SK-N-SH treated with all-trans-retinoic acid at 6 μM for 48 hours (cell line): ENCODE data around the gene FHIT.

Experiments
- BACH2 ChIP-seq: fragments of 250-450 bp; sonication (Bioruptor Pico); IDR thresholded peaks from 2 replicates; pipeline ENCODE4 v1.9.0; 2021; ENCODE audit warnings: mild to moderate bottlenecking, borderline replicate concordance
- CSDC2 ChIP-seq: fragments of 250-450 bp; sonication (Bioruptor Pico); IDR thresholded peaks from 2 replicates; pipeline ENCODE4 v1.5.0; 2020; ENCODE audit warnings: mild to moderate bottlenecking, moderate library complexity
- OSR1 ChIP-seq: fragments of 250-450 bp; sonication (Bioruptor Pico); IDR thresholded peaks from 2 replicates; pipeline ENCODE4 v1.8.0; 2022; ENCODE audit warnings: moderate library complexity, mild to moderate bottlenecking, inconsistent platforms
- RARB ChIP-seq: fragments of 250-450 bp; sonication (Bioruptor Pico); IDR thresholded peaks from 2 replicates; pipeline ENCODE4 v1.8.0; 2021; ENCODE audit warnings: mild to moderate bottlenecking, moderate library complexity
- ZNF565 ChIP-seq: fragments of 450-650 bp; formaldehyde crosslinking; conservative IDR thresholded peaks from 2 replicates; pipeline ENCODE4 v1.5.0; 2020; ENCODE audit warnings: low read depth, mild to moderate bottlenecking, moderate library complexity
- ZNF8 ChIP-seq: fragments of 450-650 bp; formaldehyde crosslinking; IDR thresholded peaks from 2 replicates; pipeline ENCODE4 v1.5.0; 2020; ENCODE audit warnings: mild to moderate bottlenecking, moderate library complexity
- TF ChIP-seq, protein P1 (sequence below): fragments of 250-450 bp; sonication (Bioruptor Pico); IDR thresholded peaks from 2 replicates; pipeline ENCODE4 v1.5.0; 2020; ENCODE audit warnings: mild to moderate bottlenecking, moderate library complexity

DNA sequence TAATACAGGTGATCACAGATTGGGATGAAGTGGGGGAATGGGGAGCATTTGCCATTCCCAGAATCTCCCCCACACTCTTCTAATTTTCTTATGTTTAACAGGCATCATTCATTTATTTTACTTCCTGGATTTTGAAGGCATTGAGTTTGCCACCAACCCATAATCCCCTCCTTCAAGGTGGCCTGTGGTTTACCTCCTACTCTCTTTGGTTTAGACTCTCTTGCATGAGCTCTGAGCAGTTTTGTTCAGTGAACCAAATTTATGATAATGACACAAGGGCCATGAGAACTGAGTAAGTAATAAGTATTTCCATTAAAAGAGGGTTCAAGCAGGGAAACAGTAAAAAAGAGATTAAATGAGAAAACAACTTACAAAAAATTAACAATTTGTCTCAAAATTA is 1498.3 kb downstream of the FHIT start:
- TF ChIP-seq RARB (no peak), CSDC2 (CRISPR knock-in tag) (no peak), BACH2 (CRISPR knock-in tag) (no peak), OSR1 (no peak), ZNF565 (CRISPR knock-in tag) (no peak), ZNF8 (CRISPR knock-in tag) (no peak)
- TF ChIP-seq, protein P1, sequence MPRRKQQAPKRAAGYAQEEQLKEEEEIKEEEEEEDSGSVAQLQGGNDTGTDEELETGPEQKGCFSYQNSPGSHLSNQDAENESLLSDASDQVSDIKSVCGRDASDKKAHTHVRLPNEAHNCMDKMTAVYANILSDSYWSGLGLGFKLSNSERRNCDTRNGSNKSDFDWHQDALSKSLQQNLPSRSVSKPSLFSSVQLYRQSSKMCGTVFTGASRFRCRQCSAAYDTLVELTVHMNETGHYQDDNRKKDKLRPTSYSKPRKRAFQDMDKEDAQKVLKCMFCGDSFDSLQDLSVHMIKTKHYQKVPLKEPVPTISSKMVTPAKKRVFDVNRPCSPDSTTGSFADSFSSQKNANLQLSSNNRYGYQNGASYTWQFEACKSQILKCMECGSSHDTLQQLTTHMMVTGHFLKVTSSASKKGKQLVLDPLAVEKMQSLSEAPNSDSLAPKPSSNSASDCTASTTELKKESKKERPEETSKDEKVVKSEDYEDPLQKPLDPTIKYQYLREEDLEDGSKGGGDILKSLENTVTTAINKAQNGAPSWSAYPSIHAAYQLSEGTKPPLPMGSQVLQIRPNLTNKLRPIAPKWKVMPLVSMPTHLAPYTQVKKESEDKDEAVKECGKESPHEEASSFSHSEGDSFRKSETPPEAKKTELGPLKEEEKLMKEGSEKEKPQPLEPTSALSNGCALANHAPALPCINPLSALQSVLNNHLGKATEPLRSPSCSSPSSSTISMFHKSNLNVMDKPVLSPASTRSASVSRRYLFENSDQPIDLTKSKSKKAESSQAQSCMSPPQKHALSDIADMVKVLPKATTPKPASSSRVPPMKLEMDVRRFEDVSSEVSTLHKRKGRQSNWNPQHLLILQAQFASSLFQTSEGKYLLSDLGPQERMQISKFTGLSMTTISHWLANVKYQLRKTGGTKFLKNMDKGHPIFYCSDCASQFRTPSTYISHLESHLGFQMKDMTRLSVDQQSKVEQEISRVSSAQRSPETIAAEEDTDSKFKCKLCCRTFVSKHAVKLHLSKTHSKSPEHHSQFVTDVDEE (CRISPR knock-in tag) = no peak
